GM18951 (cell line): Measurements from ENCODE around the gene TMEM229B.

Experiments
- POLR2A ChIP-seq: IDR thresholded peaks from 4 replicates; pipeline ENCODE4 v1.6.1; 2011; ENCODE audit warnings: mild to moderate bottlenecking; ENCODE audit not compliant: insufficient read length, insufficient read depth; ENCODE audit errors: extremely low read depth
- in situ Hi-C: fragments of 300-500 bp; cut with MboI; formaldehyde crosslinking; loops from one replicate; pipeline ENCODE4 v1.12.0; 2022; ENCODE audit warnings: low sequenced_read_pairs, mixed read lengths, inconsistent platforms; ENCODE audit not compliant: unreplicated experiment

Gene TMEM229B

DNA sequence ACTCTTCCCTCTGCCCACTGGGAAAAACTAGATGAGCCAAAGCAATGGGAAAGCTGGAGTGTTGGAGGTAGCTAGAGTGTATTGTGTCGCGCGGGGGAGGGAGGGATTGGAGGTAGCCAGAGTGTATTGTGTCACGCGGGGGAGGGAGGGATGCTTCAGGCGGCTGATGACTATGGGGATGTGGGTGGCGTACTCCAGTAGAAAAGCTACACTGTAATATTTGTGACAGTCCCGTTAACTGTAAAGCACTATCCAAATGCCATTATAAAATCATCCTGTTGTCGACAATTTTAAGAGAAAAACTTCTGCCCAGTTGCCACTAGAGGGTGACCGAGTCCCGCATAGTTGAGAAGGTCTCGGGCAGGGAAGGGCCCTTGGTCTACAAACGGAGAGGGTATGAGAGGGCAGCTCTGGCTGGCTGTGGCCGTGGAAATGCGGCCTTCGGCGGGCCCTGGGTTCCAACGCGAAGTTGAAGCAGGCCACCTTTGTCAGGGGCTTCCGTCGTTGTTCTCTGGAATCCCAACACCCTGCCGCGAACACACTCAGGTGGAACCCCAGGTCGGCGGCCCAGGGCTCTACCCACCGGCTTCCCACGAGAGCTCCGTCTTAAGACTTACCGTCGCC lies 61.4 kb downstream of the TMEM229B start:
- in situ Hi-C loops: loop anchor here (5.0 kb wide), 1 partner anchor 140 kb away; no protein-coding TSS in a partner anchor
- TF ChIP-seq POLR2A: no peak

- TF ChIP-seq POLR2A: no peak
- in situ Hi-C loops: loop anchor here (5.0 kb wide), 1 partner anchor 141 kb away; no protein-coding TSS in a partner anchor
Observed at GRCh38 chr14:67426161-67426560, 62.4 kb downstream of the TMEM229B start.

DNA sequence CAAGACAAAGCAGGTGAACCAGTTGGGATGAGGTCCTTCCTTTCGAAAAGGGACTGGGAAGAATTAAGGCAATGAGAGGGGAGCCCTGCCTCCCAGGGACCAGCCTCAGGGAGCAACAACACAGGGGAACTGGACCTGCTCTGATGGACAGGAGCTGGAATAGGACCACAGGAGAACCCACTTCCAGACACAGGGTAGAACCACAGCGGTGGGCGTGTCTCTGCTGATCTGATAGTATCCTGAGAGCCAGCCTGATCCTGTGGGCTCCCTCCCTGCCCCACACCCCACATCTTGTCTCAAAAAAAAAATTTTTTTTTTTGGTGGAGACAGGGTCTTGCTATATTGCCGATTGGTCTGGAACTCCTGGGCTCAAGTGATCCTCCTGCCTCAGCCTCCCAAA lies 62.9 kb downstream of the TMEM229B start:
- in situ Hi-C loops: loop anchor here (5.0 kb wide), 1 partner anchor 142 kb away; no protein-coding TSS in a partner anchor
- TF ChIP-seq POLR2A: no peak

- TF ChIP-seq POLR2A: no peak
- in situ Hi-C loops: no loop called here
Observed at GRCh38 chr14:67424539-67424938, 64.0 kb downstream of the TMEM229B start.

DNA sequence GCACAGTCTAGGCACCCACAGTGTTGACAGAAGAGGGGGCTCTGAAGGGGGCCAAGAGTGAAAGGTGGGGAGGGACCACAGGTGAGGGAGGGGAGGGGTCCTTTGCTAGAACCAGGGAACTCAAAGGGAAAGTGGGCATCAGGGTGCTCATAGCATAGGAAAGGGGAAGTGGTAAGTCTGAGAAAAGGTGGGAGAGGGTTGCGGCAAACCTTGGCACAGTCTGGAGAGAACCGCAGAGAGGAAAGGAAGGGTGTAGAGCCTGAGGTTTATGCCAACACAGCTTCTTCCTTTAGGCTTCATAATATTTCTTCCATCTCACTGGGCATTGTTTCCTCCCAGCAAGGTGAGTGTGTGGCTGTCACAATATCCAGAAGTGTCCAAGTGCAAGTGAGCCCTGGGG lies 65.1 kb downstream of the TMEM229B start:
- no peak for TF ChIP-seq POLR2A
- in situ Hi-C loops: no loop called here

DNA sequence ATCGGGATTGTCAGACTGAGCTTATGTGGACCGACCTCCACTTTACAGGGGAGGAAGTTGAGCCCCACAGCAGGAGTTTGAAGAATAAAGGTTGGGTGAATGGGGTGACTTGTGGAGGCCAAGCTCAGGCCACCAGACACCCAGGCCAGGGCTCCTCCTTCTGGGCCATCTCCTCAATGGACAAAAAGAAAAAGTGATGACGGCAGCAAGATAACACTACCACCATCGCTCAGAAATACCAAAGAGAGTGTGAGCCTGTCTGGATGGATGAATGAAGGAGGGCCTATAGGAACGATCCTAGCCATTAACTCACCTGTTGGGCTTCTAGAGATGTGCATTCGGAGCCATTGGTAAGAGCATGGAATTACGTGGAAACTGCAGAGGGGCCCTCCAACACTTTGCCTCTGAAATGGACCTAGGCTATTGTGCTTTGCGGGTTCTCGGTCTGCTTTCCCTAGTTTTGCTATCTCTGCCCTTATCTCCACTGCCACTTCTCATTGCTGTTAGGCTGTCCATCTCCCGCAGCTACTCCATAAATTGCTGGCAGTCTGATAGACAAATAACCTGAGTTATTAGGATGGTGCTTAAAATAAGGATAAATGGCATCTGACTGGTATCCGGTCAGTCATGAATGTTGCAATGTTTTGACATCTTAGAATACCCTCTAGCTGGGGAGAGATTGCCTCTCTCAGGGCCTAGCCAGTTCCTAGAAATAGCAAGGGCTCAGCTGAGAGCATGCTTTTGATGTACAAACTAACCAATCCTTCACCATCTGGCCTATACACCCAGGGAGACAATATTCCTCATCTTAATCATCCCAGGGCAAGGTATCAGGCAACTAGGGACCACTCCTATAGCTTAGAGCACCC lies 66.9 kb downstream of the TMEM229B start:
- no peak for TF ChIP-seq POLR2A
- in situ Hi-C loops: no loop called here
